WTC11 (cell line): ENCODE results near the gene BDH1. TPM values are rescaled to one million over a fixed set of nuclear protein-coding genes. Genes with fewer than 3 reads are reported as not detected.

Experiments used
- ATAC-seq: fragments of 200-7000 bp; cut with Tn5 transposase; 2 replicates; pipeline ENCODE4 v1.10.0; 2021; ENCODE audit warnings: mild to moderate bottlenecking, moderate library complexity
- CTCF ChIA-PET: fragments of 300-600 bp; sonication (Branson Sonifier 250); formaldehyde crosslinking; loops from one replicate; lab custom pipeline; 2021; ENCODE audit warnings: antibody characterized with exemption; lab: Charles Lee
- POLR2A ChIA-PET: fragments of 350-600 bp; sonication (Branson Sonifier 250); formaldehyde crosslinking; loops from one replicate; lab custom pipeline; 2021; ENCODE audit warnings: antibody characterized with exemption; lab: Charles Lee
- DNase-seq: peaks from one replicate; pipeline ENCODE4 v3.0.0; 2021; ENCODE audit warnings: low spot score
- H3K27ac Mint-ChIP-seq: 2 replicates; pipeline ENCODE4 v1.8.0; 2021; ENCODE audit warnings: mixed read lengths
- H3K27me3 Mint-ChIP-seq: 2 replicates; pipeline ENCODE4 v1.8.0; 2021; ENCODE audit warnings: low read depth, mild to moderate bottlenecking, moderate library complexity, mixed read lengths
- H3K36me3 Mint-ChIP-seq: 2 replicates; pipeline ENCODE4 v1.8.0; 2021; ENCODE audit warnings: mixed read lengths
- H3K4me1 Mint-ChIP-seq: 2 replicates; pipeline ENCODE4 v1.8.0; 2022; ENCODE audit warnings: mixed read lengths
- H3K4me3 Mint-ChIP-seq: 2 replicates; pipeline ENCODE4 v1.8.0; 2021; ENCODE audit warnings: mild to moderate bottlenecking, moderate library complexity, mixed read lengths
- H3K9me3 Mint-ChIP-seq: 2 replicates; pipeline ENCODE4 v1.8.0; 2021; ENCODE audit warnings: mixed read lengths
- CREB1 ChIP-seq: sonication (generic); formaldehyde crosslinking; IDR thresholded peaks from 2 replicates; pipeline ENCODE4 v1.8.0; 2023; ENCODE audit warnings: mild to moderate bottlenecking, missing genetic modification reagents
- CREM ChIP-seq: sonication (generic); formaldehyde crosslinking; IDR thresholded peaks from 2 replicates; pipeline ENCODE4 v1.8.1; 2022; ENCODE audit warnings: mild to moderate bottlenecking, missing genetic modification reagents, moderate library complexity
- ELF4 ChIP-seq: sonication (generic); formaldehyde crosslinking; IDR thresholded peaks from 2 replicates; pipeline ENCODE4 v1.8.1; 2022; ENCODE audit warnings: low read depth, mild to moderate bottlenecking, moderate library complexity, missing genetic modification reagents
- FOXP1 ChIP-seq: sonication (generic); formaldehyde crosslinking; IDR thresholded peaks from 2 replicates; pipeline ENCODE4 v1.8.0; 2022; ENCODE audit warnings: missing genetic modification reagents, mild to moderate bottlenecking, moderate library complexity, borderline replicate concordance
- GABPB1 ChIP-seq: sonication (generic); formaldehyde crosslinking; IDR thresholded peaks from 2 replicates; pipeline ENCODE4 v1.8.1; 2023; ENCODE audit warnings: mild to moderate bottlenecking, missing genetic modification reagents
- JUN ChIP-seq: sonication (generic); formaldehyde crosslinking; IDR thresholded peaks from 2 replicates; pipeline ENCODE4 v1.8.0; 2023; ENCODE audit warnings: mild to moderate bottlenecking, missing genetic modification reagents
- KAT7 ChIP-seq: sonication (generic); formaldehyde crosslinking; IDR thresholded peaks from 2 replicates; pipeline ENCODE4 v1.8.1; 2023; ENCODE audit warnings: missing genetic modification reagents, mild to moderate bottlenecking, borderline replicate concordance
- NFATC4 ChIP-seq: fragments of 250-450 bp; sonication (Bioruptor Pico); IDR thresholded peaks from 2 replicates; pipeline ENCODE4 v1.9.0; 2021; ENCODE audit warnings: mild to moderate bottlenecking
- NFYB ChIP-seq: sonication (generic); formaldehyde crosslinking; conservative IDR thresholded peaks from 2 replicates; pipeline ENCODE4 v1.8.0; 2022; ENCODE audit warnings: low read depth, missing genetic modification reagents
- PRRX2 ChIP-seq: fragments of 250-450 bp; sonication (Bioruptor Pico); IDR thresholded peaks from 2 replicates; pipeline ENCODE4 v1.8.0; 2021; ENCODE audit warnings: mild to moderate bottlenecking
- SMAD3 ChIP-seq: sonication (generic); formaldehyde crosslinking; IDR thresholded peaks from 2 replicates; pipeline ENCODE4 v1.8.0; 2022; ENCODE audit warnings: missing genetic modification reagents, mild to moderate bottlenecking, borderline replicate concordance
- SMAD4 ChIP-seq: sonication (generic); formaldehyde crosslinking; IDR thresholded peaks from 2 replicates; pipeline ENCODE4 v1.8.0; 2022; ENCODE audit warnings: mild to moderate bottlenecking, missing genetic modification reagents
- TEAD4 ChIP-seq: sonication (generic); formaldehyde crosslinking; IDR thresholded peaks from 2 replicates; pipeline ENCODE4 v1.8.0; 2022; ENCODE audit warnings: mild to moderate bottlenecking, missing genetic modification reagents
- TP53 ChIP-seq: sonication (generic); formaldehyde crosslinking; IDR thresholded peaks from 2 replicates; pipeline ENCODE4 v1.8.1; 2023; ENCODE audit warnings: mild to moderate bottlenecking, missing genetic modification reagents
- ZBTB21 ChIP-seq: sonication (generic); formaldehyde crosslinking; IDR thresholded peaks from 2 replicates; pipeline ENCODE4 v1.8.1; 2023; ENCODE audit warnings: mild to moderate bottlenecking, missing genetic modification reagents, borderline replicate concordance
- ZNF219 ChIP-seq: sonication (generic); formaldehyde crosslinking; IDR thresholded peaks from 2 replicates; pipeline ENCODE4 v1.8.0; 2023; ENCODE audit warnings: missing genetic modification reagents, mild to moderate bottlenecking, borderline replicate concordance
- total RNA-seq: library from RNA; stranded (reverse); gene quantifications from 3 replicates; pipeline ENCODE4 v1.2.3, GENCODE V29; 2021
- TF ChIP-seq, protein P1 (sequence below): sonication (generic); formaldehyde crosslinking; IDR thresholded peaks from 2 replicates; pipeline ENCODE4 v1.8.1; 2022; ENCODE audit warnings: mild to moderate bottlenecking, moderate library complexity, missing genetic modification reagents
- TF ChIP-seq, protein P2 (sequence below): sonication (generic); formaldehyde crosslinking; IDR thresholded peaks from 2 replicates; pipeline ENCODE4 v1.8.0; 2022; ENCODE audit warnings: mild to moderate bottlenecking, missing genetic modification reagents
- TF ChIP-seq, protein P3 (sequence below): sonication (generic); formaldehyde crosslinking; IDR thresholded peaks from 2 replicates; pipeline ENCODE4 v1.8.0; 2022; ENCODE audit warnings: mild to moderate bottlenecking, missing genetic modification reagents
- TF ChIP-seq, protein P4 (sequence below): sonication (generic); formaldehyde crosslinking; IDR thresholded peaks from 2 replicates; pipeline ENCODE4 v1.8.1; 2023; ENCODE audit warnings: mild to moderate bottlenecking, moderate library complexity, missing genetic modification reagents
- TF ChIP-seq, protein P5 (sequence below): sonication (generic); formaldehyde crosslinking; IDR thresholded peaks from 2 replicates; pipeline ENCODE4 v1.8.1; 2023; ENCODE audit warnings: mild to moderate bottlenecking, missing genetic modification reagents
- TF ChIP-seq, protein P6 (sequence below): sonication (generic); formaldehyde crosslinking; IDR thresholded peaks from 2 replicates; pipeline ENCODE4 v1.8.1; 2022; ENCODE audit warnings: low read depth, missing genetic modification reagents, borderline replicate concordance
- TF ChIP-seq, protein P7 (sequence below): sonication (generic); formaldehyde crosslinking; IDR thresholded peaks from 2 replicates; pipeline ENCODE4 v1.8.1; 2022; ENCODE audit warnings: low read depth, mild to moderate bottlenecking, moderate library complexity, missing genetic modification reagents, borderline replicate concordance
- TF ChIP-seq, protein P8 (sequence below): fragments of 250-450 bp; sonication (Bioruptor Pico); IDR thresholded peaks from 2 replicates; pipeline ENCODE4 v1.8.0; 2021; ENCODE audit warnings: mild to moderate bottlenecking
- TF ChIP-seq, protein P9 (sequence below): fragments of 250-450 bp; sonication (Bioruptor Pico); conservative IDR thresholded peaks from 2 replicates; pipeline ENCODE4 v1.9.0; 2021; ENCODE audit warnings: mild to moderate bottlenecking

Gene BDH1
- total RNA-seq, 1 experiment from 2014 or later, result 26.8 TPM

DNA sequence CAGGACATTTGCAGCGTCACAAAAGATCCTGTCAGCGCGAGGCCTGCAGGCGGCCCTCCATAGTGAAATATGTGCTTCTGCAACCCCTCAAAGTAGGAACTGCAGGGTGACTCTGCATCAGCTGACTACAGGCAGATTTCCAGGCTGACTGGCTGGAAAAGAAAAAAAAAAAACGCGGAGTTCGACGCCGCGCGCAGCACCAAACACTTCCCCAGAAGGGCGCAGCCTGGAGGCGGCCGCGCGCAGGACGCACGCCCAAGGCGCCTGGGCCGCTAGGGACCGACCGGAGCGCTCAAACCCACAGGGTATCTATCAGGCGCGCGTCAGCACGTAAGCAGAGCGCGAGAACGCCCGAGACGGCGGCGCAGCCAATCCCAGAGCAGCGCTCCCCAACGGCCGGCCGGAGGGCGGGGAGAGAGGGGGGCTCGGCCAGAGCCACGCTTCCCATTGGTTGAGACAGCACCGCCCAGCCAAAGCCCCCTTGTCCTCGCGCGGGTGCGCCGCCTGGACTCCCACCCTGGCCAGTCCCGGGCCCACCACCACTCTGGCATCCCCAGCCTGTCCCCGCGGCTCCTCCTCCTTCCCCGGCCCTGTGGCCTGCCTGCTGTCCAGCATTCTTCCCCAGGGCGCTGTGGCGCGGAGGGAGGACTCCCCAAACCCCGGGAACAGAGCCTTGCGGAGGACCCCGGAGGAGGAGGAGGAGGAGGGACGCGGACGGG, 1.0 kb downstream of the BDH1 start (continued):
- 0 out of 2 replicates have a peak, but pooled peaks have one; percentile 65 for TF ChIP-seq TP53 (CRISPR knock-in tag)
- TF ChIP-seq, protein P1, sequence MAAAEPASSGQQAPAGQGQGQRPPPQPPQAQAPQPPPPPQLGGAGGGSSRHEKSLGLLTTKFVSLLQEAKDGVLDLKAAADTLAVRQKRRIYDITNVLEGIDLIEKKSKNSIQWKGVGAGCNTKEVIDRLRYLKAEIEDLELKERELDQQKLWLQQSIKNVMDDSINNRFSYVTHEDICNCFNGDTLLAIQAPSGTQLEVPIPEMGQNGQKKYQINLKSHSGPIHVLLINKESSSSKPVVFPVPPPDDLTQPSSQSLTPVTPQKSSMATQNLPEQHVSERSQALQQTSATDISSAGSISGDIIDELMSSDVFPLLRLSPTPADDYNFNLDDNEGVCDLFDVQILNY (CRISPR knock-in tag), result peak; percentile 87
- TF ChIP-seq, protein P2, sequence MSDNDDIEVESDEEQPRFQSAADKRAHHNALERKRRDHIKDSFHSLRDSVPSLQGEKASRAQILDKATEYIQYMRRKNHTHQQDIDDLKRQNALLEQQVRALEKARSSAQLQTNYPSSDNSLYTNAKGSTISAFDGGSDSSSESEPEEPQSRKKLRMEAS, result peak; percentile 89
- TF ChIP-seq, protein P3, sequence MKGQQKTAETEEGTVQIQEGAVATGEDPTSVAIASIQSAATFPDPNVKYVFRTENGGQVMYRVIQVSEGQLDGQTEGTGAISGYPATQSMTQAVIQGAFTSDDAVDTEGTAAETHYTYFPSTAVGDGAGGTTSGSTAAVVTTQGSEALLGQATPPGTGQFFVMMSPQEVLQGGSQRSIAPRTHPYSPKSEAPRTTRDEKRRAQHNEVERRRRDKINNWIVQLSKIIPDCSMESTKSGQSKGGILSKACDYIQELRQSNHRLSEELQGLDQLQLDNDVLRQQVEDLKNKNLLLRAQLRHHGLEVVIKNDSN (CRISPR knock-in tag), result peak; percentile 69
- TF ChIP-seq, protein P4, sequence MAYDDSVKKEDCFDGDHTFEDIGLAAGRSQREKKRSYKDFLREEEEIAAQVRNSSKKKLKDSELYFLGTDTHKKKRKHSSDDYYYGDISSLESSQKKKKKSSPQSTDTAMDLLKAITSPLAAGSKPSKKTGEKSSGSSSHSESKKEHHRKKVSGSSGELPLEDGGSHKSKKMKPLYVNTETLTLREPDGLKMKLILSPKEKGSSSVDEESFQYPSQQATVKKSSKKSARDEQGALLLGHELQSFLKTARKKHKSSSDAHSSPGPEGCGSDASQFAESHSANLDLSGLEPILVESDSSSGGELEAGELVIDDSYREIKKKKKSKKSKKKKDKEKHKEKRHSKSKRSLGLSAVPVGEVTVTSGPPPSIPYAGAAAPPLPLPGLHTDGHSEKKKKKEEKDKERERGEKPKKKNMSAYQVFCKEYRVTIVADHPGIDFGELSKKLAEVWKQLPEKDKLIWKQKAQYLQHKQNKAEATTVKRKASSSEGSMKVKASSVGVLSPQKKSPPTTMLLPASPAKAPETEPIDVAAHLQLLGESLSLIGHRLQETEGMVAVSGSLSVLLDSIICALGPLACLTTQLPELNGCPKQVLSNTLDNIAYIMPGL (CRISPR knock-in tag), result peak; percentile 77
- 0 out of 2 replicates have a peak, but pooled peaks have one; percentile 11 for TF ChIP-seq SMAD4 (CRISPR knock-in tag)
- TF ChIP-seq, protein P5, sequence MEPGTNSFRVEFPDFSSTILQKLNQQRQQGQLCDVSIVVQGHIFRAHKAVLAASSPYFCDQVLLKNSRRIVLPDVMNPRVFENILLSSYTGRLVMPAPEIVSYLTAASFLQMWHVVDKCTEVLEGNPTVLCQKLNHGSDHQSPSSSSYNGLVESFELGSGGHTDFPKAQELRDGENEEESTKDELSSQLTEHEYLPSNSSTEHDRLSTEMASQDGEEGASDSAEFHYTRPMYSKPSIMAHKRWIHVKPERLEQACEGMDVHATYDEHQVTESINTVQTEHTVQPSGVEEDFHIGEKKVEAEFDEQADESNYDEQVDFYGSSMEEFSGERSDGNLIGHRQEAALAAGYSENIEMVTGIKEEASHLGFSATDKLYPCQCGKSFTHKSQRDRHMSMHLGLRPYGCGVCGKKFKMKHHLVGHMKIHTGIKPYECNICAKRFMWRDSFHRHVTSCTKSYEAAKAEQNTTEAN (CRISPR knock-in tag), result no peak
- TF ChIP-seq NFATC4 (CRISPR knock-in tag), result no peak
- 0 out of 2 replicates have a peak, but pooled peaks have one; percentile 53 for TF ChIP-seq ZBTB21 (CRISPR knock-in tag)
- no peak for TF ChIP-seq JUN (CRISPR knock-in tag)
- TF ChIP-seq FOXP1 (CRISPR knock-in tag), result peak; percentile 53; the same call in 1 of the 2 replicates
- no peak for TF ChIP-seq PRRX2
- no peak for TF ChIP-seq GABPB1 (CRISPR knock-in tag)
- peak; percentile 80 for TF ChIP-seq NFYB (CRISPR knock-in tag)
- 0 out of 2 replicates have a peak, but pooled peaks have one; percentile 66 for TF ChIP-seq KAT7 (CRISPR knock-in tag)
- TF ChIP-seq ELF4 (CRISPR knock-in tag), result peak; percentile 68; the same call in 1 of the 2 replicates
- 0 out of 2 replicates have a peak, but pooled peaks have one; percentile 8 for TF ChIP-seq TEAD4

DNA sequence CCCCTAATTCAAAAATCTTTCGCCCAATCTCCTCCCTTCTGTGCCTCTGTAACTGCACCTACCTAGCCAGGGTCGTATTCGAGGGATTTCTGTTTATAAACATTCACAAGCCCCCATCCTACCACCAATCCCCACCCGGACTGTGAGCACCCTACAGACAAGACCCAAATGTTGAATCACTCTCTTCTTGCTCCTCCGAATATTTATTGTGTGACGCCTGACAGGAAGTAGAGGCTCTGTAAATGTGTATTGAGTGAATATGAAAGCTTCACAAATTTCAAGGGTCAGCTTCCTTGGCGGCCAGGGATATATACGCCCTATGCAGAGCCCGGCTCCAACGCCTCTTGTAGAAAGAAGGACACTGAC, 1.6 kb downstream of the BDH1 start:
- Mint-ChIP-seq H3K27me3 (peaks cover 26% of the 10 kb centered on the region), H3K4me3 (peak overlapping the region; percentile 70), H3K4me1 (peaks cover 58% of the 10 kb centered on the region), H3K27ac (peak overlapping the region; percentile 49), H3K36me3 (0 out of 2 replicates have a peak, but pooled peaks cover 5% of the 10 kb centered on the region), H3K9me3 (peaks cover under 1% of the 10 kb centered on the region)
- ATAC-seq (no peak), DNase-seq (no peak)
- CTCF ChIA-PET, result interaction anchor here (1.2 kb wide), 1 partner anchor 45 kb away, joined by 6 read pairs; no protein-coding TSS in a partner anchor
- POLR2A ChIA-PET, result interaction anchor here (0.6 kb wide), 1 partner anchor 13 kb away, joined by 3 read pairs; no protein-coding TSS in a partner anchor
- TF ChIP-seq CREM (CRISPR knock-in tag) (no peak; the same call in 1 of the 2 replicates), CREB1 (CRISPR knock-in tag) (no peak), SMAD3 (CRISPR knock-in tag) (no peak), TEAD4 (no peak), ZNF219 (CRISPR knock-in tag) (no peak)
- TF ChIP-seq, protein P6, sequence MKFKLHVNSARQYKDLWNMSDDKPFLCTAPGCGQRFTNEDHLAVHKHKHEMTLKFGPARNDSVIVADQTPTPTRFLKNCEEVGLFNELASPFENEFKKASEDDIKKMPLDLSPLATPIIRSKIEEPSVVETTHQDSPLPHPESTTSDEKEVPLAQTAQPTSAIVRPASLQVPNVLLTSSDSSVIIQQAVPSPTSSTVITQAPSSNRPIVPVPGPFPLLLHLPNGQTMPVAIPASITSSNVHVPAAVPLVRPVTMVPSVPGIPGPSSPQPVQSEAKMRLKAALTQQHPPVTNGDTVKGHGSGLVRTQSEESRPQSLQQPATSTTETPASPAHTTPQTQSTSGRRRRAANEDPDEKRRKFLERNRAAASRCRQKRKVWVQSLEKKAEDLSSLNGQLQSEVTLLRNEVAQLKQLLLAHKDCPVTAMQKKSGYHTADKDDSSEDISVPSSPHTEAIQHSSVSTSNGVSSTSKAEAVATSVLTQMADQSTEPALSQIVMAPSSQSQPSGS (CRISPR knock-in tag), result no peak
- TF ChIP-seq, protein P7, sequence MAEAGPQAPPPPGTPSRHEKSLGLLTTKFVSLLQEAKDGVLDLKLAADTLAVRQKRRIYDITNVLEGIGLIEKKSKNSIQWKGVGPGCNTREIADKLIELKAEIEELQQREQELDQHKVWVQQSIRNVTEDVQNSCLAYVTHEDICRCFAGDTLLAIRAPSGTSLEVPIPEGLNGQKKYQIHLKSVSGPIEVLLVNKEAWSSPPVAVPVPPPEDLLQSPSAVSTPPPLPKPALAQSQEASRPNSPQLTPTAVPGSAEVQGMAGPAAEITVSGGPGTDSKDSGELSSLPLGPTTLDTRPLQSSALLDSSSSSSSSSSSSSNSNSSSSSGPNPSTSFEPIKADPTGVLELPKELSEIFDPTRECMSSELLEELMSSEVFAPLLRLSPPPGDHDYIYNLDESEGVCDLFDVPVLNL (CRISPR knock-in tag), result no peak
- TF ChIP-seq, protein P8, sequence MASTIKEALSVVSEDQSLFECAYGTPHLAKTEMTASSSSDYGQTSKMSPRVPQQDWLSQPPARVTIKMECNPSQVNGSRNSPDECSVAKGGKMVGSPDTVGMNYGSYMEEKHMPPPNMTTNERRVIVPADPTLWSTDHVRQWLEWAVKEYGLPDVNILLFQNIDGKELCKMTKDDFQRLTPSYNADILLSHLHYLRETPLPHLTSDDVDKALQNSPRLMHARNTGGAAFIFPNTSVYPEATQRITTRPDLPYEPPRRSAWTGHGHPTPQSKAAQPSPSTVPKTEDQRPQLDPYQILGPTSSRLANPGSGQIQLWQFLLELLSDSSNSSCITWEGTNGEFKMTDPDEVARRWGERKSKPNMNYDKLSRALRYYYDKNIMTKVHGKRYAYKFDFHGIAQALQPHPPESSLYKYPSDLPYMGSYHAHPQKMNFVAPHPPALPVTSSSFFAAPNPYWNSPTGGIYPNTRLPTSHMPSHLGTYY (CRISPR knock-in tag), result no peak
- TF ChIP-seq, protein P9, sequence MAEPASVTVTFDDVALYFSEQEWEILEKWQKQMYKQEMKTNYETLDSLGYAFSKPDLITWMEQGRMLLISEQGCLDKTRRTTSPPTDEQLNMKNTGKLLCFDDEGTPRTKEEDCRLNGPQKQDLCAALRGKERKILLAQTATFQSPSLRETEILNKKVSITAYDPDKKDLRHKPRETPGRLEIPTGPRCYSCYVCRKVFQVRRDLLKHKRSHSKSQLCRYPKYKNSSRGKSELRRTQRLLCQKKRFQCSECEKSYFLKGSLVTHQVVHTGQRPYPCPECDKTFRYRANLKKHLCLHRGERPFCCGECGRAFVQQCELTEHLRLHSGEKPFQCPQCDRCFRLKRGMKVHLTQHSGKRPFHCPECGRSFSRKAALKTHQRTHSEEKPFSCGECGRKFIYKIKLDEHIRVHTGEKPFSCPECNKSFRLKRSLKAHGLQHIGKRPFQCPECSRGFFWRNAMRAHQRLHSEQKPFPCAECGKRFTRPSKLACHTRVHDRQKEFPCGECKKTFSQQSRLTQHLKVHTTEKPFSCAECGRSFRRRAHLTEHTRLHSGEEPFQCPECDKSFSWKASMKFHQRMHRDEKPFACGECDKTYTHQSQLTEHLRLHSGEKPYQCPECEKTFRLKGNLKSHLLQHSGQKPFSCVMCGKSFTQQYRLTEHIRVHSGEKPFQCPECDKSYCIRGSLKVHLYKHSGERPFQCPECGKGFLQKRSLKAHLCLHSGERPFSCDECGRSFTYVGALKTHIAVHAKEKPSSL, result no peak
